GM21619 (cell line): ENCODE measurements around the gene PARVA.

ENCODE experiments used
- ATAC-seq: cut with Tn5 transposase; IDR thresholded peaks from one replicate; pipeline ENCODE4 v1.9.1; 2021; ENCODE audit not compliant: unreplicated experiment

PARVA gene

GRCh38 chr11:12375720-12376119 is 1.7 kb upstream of the PARVA start:
- no peak for ATAC-seq

- no peak for ATAC-seq
Measured at GRCh38 chr11:12376259-12377081, 901 bp upstream of the PARVA start.

GRCh38 chr11:12377824-12378593 is 638 bp downstream of the PARVA start:
- no peak for ATAC-seq

- no peak for ATAC-seq
Measured at GRCh38 chr11:12380565-12381325, 3.4 kb downstream of the PARVA start.

GRCh38 chr11:12381875-12382274 is 4.5 kb downstream of the PARVA start:
- no peak for ATAC-seq

GRCh38 chr11:12382451-12382850 is 5.1 kb downstream of the PARVA start:
- no peak for ATAC-seq

GRCh38 chr11:12386309-12386708 is 8.9 kb downstream of the PARVA start:
- no peak for ATAC-seq

- no peak for ATAC-seq
Measured at GRCh38 chr11:12386745-12387144, 9.4 kb downstream of the PARVA start.

GRCh38 chr11:12388173-12388572 is 10.8 kb downstream of the PARVA start:
- no peak for ATAC-seq

- ATAC-seq = no peak
Measured at GRCh38 chr11:12388939-12389670, 11.7 kb downstream of the PARVA start.

- no peak for ATAC-seq
Measured at GRCh38 chr11:12389676-12390657, 12.6 kb downstream of the PARVA start.

GRCh38 chr11:12390687-12391110 is 13.3 kb downstream of the PARVA start:
- ATAC-seq = no peak

GRCh38 chr11:12392672-12393071 is 15.3 kb downstream of the PARVA start:
- ATAC-seq = no peak

GRCh38 chr11:12393691-12394090 is 16.3 kb downstream of the PARVA start:
- no peak for ATAC-seq

- ATAC-seq = no peak
Measured at GRCh38 chr11:12394601-12395000, 17.2 kb downstream of the PARVA start.

- ATAC-seq = no peak
Measured at GRCh38 chr11:12395333-12395732, 18.0 kb downstream of the PARVA start.

GRCh38 chr11:12397931-12398334 is 20.6 kb downstream of the PARVA start:
- ATAC-seq = no peak

GRCh38 chr11:12399355-12399754 is 22.0 kb downstream of the PARVA start:
- no peak for ATAC-seq

- no peak for ATAC-seq
Measured at GRCh38 chr11:12402025-12402424, 24.7 kb downstream of the PARVA start.

GRCh38 chr11:12402691-12403120 is 25.3 kb downstream of the PARVA start:
- no peak for ATAC-seq
